Panc1 (cell line): ENCODE measurements around the gene PTTG1. TPM values are rescaled to one million over a fixed set of nuclear protein-coding genes. Genes with fewer than 3 reads are reported as not detected.

Experiments
- ATAC-seq: fragments of 200-7000 bp; cut with Tn5 transposase; 2 replicates; pipeline ENCODE4 v1.9.1; 2020; ENCODE audit warnings: mild to moderate bottlenecking, moderate library complexity
- BruUV-seq: library from RNA; stranded (reverse); fragments of 400-500 nt; replicated peaks from 2 replicates; lab custom pipeline; 2021; lab: Mats Ljungman, UMichigan
- CTCF ChIA-PET: fragments of 300-600 bp; sonication (Branson Sonifier 250); formaldehyde crosslinking; loops from one replicate; lab custom pipeline; 2022; ENCODE audit warnings: antibody characterized with exemption; lab: Charles Lee
- POLR2A ChIA-PET: fragments of 300-600 bp; sonication (Branson Sonifier 250); formaldehyde crosslinking; loops from one replicate; lab custom pipeline; 2022; ENCODE audit warnings: antibody characterized with exemption; lab: Charles Lee
- DNase-seq: peaks from one replicate; pipeline ENCODE4 v3.0.0-alpha.2; 2010; ENCODE audit warnings: low read depth, low spot score
- H3K27ac ChIP-seq: 2 replicates; pipeline ENCODE4 v1.5.1; 2011; ENCODE audit warnings: mild to moderate bottlenecking, low read length, inconsistent platforms
- H3K27me3 ChIP-seq: fragments of 200-500 bp; sonication (Bioruptor generic); 2 replicates; pipeline ENCODE4 v1.6.0; 2014; ENCODE audit warnings: low read length, inconsistent platforms; ENCODE audit not compliant: control insufficient read depth, insufficient read depth
- H3K36me3 ChIP-seq: fragments of 200-500 bp; sonication (Bioruptor generic); 2 replicates; pipeline ENCODE4 v1.5.1; 2014; ENCODE audit warnings: inconsistent platforms, mild to moderate bottlenecking, low read length, moderate library complexity; ENCODE audit not compliant: control insufficient read depth, insufficient read depth
- H3K4me1 ChIP-seq: 2 replicates; pipeline ENCODE4 v1.5.1; 2011; ENCODE audit warnings: inconsistent platforms, mild to moderate bottlenecking, low read length, moderate library complexity; ENCODE audit not compliant: control insufficient read depth, insufficient read depth
- H3K4me3 ChIP-seq, 2 experiments: 2 replicates each; pipeline ENCODE4 v1.5.1; 2011 to 2012; ENCODE audit warnings: low read depth in 2 of 2, low read length in 2 of 2, mild to moderate bottlenecking in 2 of 2, inconsistent platforms in 1 of 2, moderate library complexity in 1 of 2
- H3K9me3 ChIP-seq: fragments of 200-500 bp; sonication (Bioruptor generic); 2 replicates; pipeline ENCODE4 v1.5.1; 2014; ENCODE audit warnings: low read depth, mild to moderate bottlenecking, inconsistent platforms, low read length, moderate library complexity; ENCODE audit not compliant: control insufficient read depth, insufficient read depth
- POLR2AphosphoS5 ChIP-seq: IDR thresholded peaks from 2 replicates; pipeline ENCODE4 v1.6.1; 2012; ENCODE audit warnings: mild to moderate bottlenecking, low read depth, low read length, moderate library complexity
- SIN3A ChIP-seq: IDR thresholded peaks from 2 replicates; pipeline ENCODE4 v1.6.1; 2012; ENCODE audit warnings: low read depth, mild to moderate bottlenecking, low read length, moderate library complexity, borderline replicate concordance; ENCODE audit not compliant: insufficient read depth
- TCF7L2 ChIP-seq: IDR thresholded peaks from 2 replicates; pipeline ENCODE4 v1.6.1; 2011; ENCODE audit warnings: mild to moderate bottlenecking, low read depth, low read length, inconsistent platforms
- in situ Hi-C: cut with HindIII; loops from 2 replicates; pipeline ENCODE4 v1.10.0; 2016; ENCODE audit warnings: low sequenced_read_pairs, low pct_unique_long_range_greater_than_20kb
- intact Hi-C: fragments of 100-400 bp; cut with micrococcal nuclease; formaldehyde crosslinking; loops from one replicate; pipeline ENCODE4 v1.10.0; 2022; ENCODE audit not compliant: unreplicated experiment
- total RNA-seq: library from RNA; stranded (reverse); gene quantifications from one replicate; pipeline ENCODE4 v1.2.1, GENCODE V29; 2021; ENCODE audit not compliant: unreplicated experiment
- TF ChIP-seq, protein P1 (sequence below), 2 experiments: IDR thresholded peaks; 2 replicates each; pipeline ENCODE4 v1.6.1; 2011 to 2012; ENCODE audit warnings: low read depth in 2 of 2, control low read depth in 1 of 2, low read length in 1 of 2, mild to moderate bottlenecking in 1 of 2, moderate library complexity in 1 of 2; ENCODE audit not compliant: insufficient read depth in 1 of 2
- TF ChIP-seq, protein P2 (sequence below): fragments of 450-650 bp; IDR thresholded peaks from 2 replicates; pipeline ENCODE4 v1.5.1; 2017; ENCODE audit warnings: mild to moderate bottlenecking

The PTTG1 gene
- total RNA-seq, 1 experiment from 2014 or later = 171 TPM

DNA sequence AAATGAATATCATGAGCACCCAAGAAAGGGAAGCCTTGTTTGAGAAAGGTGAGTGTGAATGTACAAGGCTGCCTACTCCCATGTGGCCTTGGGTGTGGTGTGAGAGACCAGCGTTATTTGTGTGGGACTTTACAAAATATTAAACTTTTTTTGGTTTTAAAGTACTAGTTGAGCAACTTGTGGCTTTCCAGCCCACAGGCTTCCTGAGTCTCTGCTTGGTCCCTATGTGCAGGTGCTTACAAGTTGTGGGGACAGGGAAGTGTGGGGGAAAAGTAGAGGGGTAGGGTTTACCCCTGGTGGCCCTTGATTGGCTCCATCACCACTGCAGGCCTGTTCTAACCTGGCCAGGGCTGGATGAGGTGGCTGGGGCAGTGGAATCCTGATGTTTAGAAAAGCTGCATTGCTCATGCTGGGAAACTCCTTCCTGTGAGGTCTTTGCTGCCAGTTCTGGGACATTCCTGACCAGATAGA lies 19.7 kb downstream of the PTTG1 start:
- Histone ChIP-seq H3K36me3 (no peaks in the 10 kb centered on the region), H3K27me3 (no peaks in the 10 kb centered on the region), H3K4me1 (peaks cover 6% of the 10 kb centered on the region; the same call in 1 of the 2 replicates), H3K27ac (no peak overlapping the region), H3K4me3 (no peak overlapping the region), H3K9me3 (no peaks in the 10 kb centered on the region)
- POLR2A ChIA-PET = no interaction called here
- DNase-seq = no peak
- TF ChIP-seq SIN3A = no peak
- TF ChIP-seq, protein P1, sequence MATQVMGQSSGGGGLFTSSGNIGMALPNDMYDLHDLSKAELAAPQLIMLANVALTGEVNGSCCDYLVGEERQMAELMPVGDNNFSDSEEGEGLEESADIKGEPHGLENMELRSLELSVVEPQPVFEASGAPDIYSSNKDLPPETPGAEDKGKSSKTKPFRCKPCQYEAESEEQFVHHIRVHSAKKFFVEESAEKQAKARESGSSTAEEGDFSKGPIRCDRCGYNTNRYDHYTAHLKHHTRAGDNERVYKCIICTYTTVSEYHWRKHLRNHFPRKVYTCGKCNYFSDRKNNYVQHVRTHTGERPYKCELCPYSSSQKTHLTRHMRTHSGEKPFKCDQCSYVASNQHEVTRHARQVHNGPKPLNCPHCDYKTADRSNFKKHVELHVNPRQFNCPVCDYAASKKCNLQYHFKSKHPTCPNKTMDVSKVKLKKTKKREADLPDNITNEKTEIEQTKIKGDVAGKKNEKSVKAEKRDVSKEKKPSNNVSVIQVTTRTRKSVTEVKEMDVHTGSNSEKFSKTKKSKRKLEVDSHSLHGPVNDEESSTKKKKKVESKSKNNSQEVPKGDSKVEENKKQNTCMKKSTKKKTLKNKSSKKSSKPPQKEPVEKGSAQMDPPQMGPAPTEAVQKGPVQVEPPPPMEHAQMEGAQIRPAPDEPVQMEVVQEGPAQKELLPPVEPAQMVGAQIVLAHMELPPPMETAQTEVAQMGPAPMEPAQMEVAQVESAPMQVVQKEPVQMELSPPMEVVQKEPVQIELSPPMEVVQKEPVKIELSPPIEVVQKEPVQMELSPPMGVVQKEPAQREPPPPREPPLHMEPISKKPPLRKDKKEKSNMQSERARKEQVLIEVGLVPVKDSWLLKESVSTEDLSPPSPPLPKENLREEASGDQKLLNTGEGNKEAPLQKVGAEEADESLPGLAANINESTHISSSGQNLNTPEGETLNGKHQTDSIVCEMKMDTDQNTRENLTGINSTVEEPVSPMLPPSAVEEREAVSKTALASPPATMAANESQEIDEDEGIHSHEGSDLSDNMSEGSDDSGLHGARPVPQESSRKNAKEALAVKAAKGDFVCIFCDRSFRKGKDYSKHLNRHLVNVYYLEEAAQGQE (IDR thresholded peaks at IDR 0.05; ENCODE audit: insufficient read depth in 1 of 2, low read depth in 2 of 2, low read length in 1 of 2) = no peak
- TF ChIP-seq POLR2AphosphoS5 = no peak
- TF ChIP-seq, protein P2, sequence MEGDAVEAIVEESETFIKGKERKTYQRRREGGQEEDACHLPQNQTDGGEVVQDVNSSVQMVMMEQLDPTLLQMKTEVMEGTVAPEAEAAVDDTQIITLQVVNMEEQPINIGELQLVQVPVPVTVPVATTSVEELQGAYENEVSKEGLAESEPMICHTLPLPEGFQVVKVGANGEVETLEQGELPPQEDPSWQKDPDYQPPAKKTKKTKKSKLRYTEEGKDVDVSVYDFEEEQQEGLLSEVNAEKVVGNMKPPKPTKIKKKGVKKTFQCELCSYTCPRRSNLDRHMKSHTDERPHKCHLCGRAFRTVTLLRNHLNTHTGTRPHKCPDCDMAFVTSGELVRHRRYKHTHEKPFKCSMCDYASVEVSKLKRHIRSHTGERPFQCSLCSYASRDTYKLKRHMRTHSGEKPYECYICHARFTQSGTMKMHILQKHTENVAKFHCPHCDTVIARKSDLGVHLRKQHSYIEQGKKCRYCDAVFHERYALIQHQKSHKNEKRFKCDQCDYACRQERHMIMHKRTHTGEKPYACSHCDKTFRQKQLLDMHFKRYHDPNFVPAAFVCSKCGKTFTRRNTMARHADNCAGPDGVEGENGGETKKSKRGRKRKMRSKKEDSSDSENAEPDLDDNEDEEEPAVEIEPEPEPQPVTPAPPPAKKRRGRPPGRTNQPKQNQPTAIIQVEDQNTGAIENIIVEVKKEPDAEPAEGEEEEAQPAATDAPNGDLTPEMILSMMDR = no peak
- no peak for TF ChIP-seq TCF7L2
- intact Hi-C loops = no loop called here
- in situ Hi-C loops = no loop called here
- no TSS peak for BruUV-seq
- CTCF ChIA-PET = no interaction called here
- no peak for ATAC-seq

GRCh38 chr5:160442824-160443431 lies 21.3 kb downstream of the PTTG1 start:
- BruUV-seq = no TSS peak

More at GRCh38 chr5:160442824-160443431, 21.3 kb downstream of the PTTG1 start:
- Histone ChIP-seq H3K36me3 (no peaks in the 10 kb centered on the region), H3K27me3 (no peaks in the 10 kb centered on the region), H3K4me1 (peaks cover 6% of the 10 kb centered on the region; the same call in 1 of the 2 replicates), H3K4me3 (no peak overlapping the region), H3K9me3 (no peaks in the 10 kb centered on the region), H3K27ac (no peak overlapping the region)
- TF ChIP-seq POLR2AphosphoS5 (no peak), SIN3A (no peak), TCF7L2 (no peak)
- TF ChIP-seq, protein P1 (IDR thresholded peaks at IDR 0.05; ENCODE audit: insufficient read depth in 1 of 2, low read depth in 2 of 2, low read length in 1 of 2) = no peak
- TF ChIP-seq, protein P2 = no peak
- DNase-seq (no peak), ATAC-seq (no peak)
- intact Hi-C loops = no loop called here
- ChIA-PET POLR2A (no interaction called here), CTCF (no interaction called here)
- in situ Hi-C loops = no loop called here
